GM12878 (cell line): ENCODE measurements around the gene ZBTB4. TPM values are rescaled to one million over a fixed set of nuclear protein-coding genes. Genes with fewer than 3 reads are reported as not detected.
A peak's percentile ranks its signal among the peaks of the same experiment; 100 is the strongest.

ENCODE experiments used
- CHD1 ChIP-seq: IDR thresholded peaks from 2 replicates; pipeline ENCODE4 v1.6.1; 2012; ENCODE audit warnings: low read depth, low read length, improper control_type of control experiment
- CREB1 ChIP-seq: IDR thresholded peaks from 2 replicates; pipeline ENCODE4 v1.6.1; 2012; ENCODE audit warnings: low read depth, mild to moderate bottlenecking, inconsistent platforms
- MEF2B ChIP-seq: fragments of 450-650 bp; IDR thresholded peaks from 2 replicates; pipeline ENCODE4 v1.6.1; 2018; ENCODE audit warnings: mild to moderate bottlenecking, moderate library complexity; ENCODE audit not compliant: partially characterized antibody, poor library complexity, severe bottlenecking
- NFIC ChIP-seq: IDR thresholded peaks from 2 replicates; pipeline ENCODE4 v1.6.1; 2012; ENCODE audit warnings: low read depth, mild to moderate bottlenecking, inconsistent platforms, low read length, moderate library complexity
- POU2F2 ChIP-seq: IDR thresholded peaks from 3 replicates; pipeline ENCODE4 v1.6.1; 2011; ENCODE audit warnings: low read depth, mild to moderate bottlenecking, low read length, borderline replicate concordance
- RAD51 ChIP-seq: fragments of 450-650 bp; IDR thresholded peaks from 2 replicates; pipeline ENCODE4 v1.6.1; 2016; ENCODE audit warnings: moderate library complexity, mild to moderate bottlenecking, inconsistent platforms
- SIN3A ChIP-seq: IDR thresholded peaks from 2 replicates; pipeline ENCODE4 v1.6.1; 2012; ENCODE audit warnings: low read depth, low read length, improper control_type of control experiment
- SIX5 ChIP-seq: IDR thresholded peaks from 2 replicates; pipeline ENCODE4 v1.6.1; 2011; ENCODE audit warnings: mild to moderate bottlenecking, low read depth, low read length, moderate library complexity; ENCODE audit not compliant: severe bottlenecking
- TCF7 ChIP-seq: IDR thresholded peaks from 2 replicates; pipeline ENCODE4 v1.6.1; 2014; ENCODE audit warnings: antibody characterized with exemption, borderline replicate concordance
- ZBED1 ChIP-seq: IDR thresholded peaks from 2 replicates; pipeline ENCODE4 v1.6.1; 2016; ENCODE audit warnings: borderline replicate concordance
- polyA plus RNA-seq, 11 experiments: library from polyadenylated mRNA; depleted of rRNA in 4 of 11; unstranded in 6 of 11; stranded (reverse) in 5 of 11; fragments of >200 nt; fragmentation: Nextera tagmentation in 4 of 11; fragmentation: Illumina TruSeq in 1 of 11; extraction: Ambion mirVana in 4 of 11; extraction: Trizol in 1 of 11; gene quantifications; 1 replicate in 1 of 11; 2 replicates in 10 of 11; pipeline versions ENCODE4 v1.2.1 to v1.2.3, GENCODE V29; 2011 to 2016; ENCODE audit warnings: inconsistent platforms in 2 of 11, missing spikeins in 2 of 11, low read depth in 1 of 11
- total RNA-seq, 4 experiments: library from RNA; depleted of rRNA in 3 of 4; stranded (reverse); fragments of >200 nt in 3 of 4; fragmentation: Illumina TruSeq in 1 of 4; extraction: Trizol in 1 of 4; gene quantifications; 2 replicates each; pipeline versions ENCODE4 v1.2.1 to v1.2.3, GENCODE V29; 2013 to 2021
- TF ChIP-seq, protein P1 (sequence below): fragments of 450-650 bp; IDR thresholded peaks from 2 replicates; pipeline ENCODE4 v1.6.1; 2014; ENCODE audit warnings: mild to moderate bottlenecking
- TF ChIP-seq, protein P2 (sequence below): fragments of 450-650 bp; IDR thresholded peaks from 2 replicates; pipeline ENCODE4 v1.6.1; 2018; ENCODE audit warnings: mild to moderate bottlenecking, low read depth, moderate library complexity; ENCODE audit not compliant: partially characterized antibody
- TF ChIP-seq, protein P3 (sequence below): fragments of 450-650 bp; IDR thresholded peaks from 2 replicates; pipeline ENCODE4 v1.6.1; 2016; ENCODE audit warnings: mild to moderate bottlenecking, moderate library complexity, borderline replicate concordance
- TF ChIP-seq, protein P4 (sequence below): IDR thresholded peaks from 2 replicates; pipeline ENCODE4 v1.6.1; 2011; ENCODE audit warnings: low read depth, low read length, improper control_type of control experiment, borderline replicate concordance
- TF ChIP-seq, protein P5 (sequence below): IDR thresholded peaks from 2 replicates; pipeline ENCODE4 v1.6.1; 2012; ENCODE audit warnings: low read length, inconsistent platforms

ZBTB4 gene
- total and polyA plus RNA-seq, 10 of the 15 experiments (the other 5 are each of a cell fraction or from before 2014, with no cell fraction given), result 2.0 to 14.9 (median 6.9) TPM

DNA sequence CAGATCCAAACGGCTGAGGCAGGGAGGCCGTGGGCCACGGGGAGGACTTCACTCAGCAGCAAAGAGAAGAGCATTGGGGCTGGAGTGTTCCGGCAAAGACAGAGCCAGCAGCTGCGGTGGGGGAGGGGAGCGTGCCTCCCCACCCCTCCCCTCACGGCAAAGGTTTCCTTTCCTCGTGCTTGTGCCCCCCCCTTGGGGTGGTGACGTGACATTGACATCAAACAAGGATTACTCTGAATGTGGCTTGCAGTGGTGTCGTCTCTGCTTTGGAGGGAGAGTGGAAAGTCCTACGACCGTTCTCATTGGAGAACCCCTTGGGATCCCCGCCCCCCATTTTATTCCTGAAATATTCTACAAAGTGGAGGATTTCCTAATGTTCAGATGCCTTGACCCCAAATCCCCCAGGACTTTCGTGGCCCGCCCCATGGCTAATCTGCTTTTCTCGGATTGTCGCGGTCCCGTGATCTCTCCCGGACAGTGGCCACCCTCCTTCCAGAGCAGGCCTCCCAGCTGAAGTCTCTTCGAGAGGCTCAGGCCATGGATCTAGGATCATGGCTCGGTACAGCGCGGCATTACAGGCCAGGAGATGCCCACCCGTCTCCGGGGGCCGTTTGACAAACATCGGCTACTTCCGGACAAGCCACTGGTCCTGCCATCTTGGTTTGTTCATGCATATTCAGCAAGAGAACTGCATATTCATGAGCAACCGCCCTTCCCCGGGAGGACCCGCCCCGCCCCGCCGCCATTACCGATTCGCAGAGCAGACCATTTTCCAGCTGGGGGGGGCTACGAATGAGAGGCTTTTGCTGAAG is 4.0 kb upstream of the ZBTB4 start (continued):
- TF ChIP-seq, protein P1, sequence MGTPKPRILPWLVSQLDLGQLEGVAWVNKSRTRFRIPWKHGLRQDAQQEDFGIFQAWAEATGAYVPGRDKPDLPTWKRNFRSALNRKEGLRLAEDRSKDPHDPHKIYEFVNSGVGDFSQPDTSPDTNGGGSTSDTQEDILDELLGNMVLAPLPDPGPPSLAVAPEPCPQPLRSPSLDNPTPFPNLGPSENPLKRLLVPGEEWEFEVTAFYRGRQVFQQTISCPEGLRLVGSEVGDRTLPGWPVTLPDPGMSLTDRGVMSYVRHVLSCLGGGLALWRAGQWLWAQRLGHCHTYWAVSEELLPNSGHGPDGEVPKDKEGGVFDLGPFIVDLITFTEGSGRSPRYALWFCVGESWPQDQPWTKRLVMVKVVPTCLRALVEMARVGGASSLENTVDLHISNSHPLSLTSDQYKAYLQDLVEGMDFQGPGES, result no peak
- TF ChIP-seq POU2F2 (peak; percentile 100), NFIC (no peak), CREB1 (peak; percentile 96), MEF2B (peak; percentile 60), RAD51 (peak; percentile 56; the same call in 1 of the 2 replicates), SIX5 (no peak), TCF7 (no peak), SIN3A (peak; percentile 49; the same call in 1 of the 2 replicates), ZBED1 (no peak), CHD1 (no peak)
- TF ChIP-seq, protein P2, sequence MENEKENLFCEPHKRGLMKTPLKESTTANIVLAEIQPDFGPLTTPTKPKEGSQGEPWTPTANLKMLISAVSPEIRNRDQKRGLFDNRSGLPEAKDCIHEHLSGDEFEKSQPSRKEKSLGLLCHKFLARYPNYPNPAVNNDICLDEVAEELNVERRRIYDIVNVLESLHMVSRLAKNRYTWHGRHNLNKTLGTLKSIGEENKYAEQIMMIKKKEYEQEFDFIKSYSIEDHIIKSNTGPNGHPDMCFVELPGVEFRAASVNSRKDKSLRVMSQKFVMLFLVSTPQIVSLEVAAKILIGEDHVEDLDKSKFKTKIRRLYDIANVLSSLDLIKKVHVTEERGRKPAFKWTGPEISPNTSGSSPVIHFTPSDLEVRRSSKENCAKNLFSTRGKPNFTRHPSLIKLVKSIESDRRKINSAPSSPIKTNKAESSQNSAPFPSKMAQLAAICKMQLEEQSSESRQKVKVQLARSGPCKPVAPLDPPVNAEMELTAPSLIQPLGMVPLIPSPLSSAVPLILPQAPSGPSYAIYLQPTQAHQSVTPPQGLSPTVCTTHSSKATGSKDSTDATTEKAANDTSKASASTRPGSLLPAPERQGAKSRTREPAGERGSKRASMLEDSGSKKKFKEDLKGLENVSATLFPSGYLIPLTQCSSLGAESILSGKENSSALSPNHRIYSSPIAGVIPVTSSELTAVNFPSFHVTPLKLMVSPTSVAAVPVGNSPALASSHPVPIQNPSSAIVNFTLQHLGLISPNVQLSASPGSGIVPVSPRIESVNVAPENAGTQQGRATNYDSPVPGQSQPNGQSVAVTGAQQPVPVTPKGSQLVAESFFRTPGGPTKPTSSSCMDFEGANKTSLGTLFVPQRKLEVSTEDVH, result no peak
- TF ChIP-seq, protein P3, sequence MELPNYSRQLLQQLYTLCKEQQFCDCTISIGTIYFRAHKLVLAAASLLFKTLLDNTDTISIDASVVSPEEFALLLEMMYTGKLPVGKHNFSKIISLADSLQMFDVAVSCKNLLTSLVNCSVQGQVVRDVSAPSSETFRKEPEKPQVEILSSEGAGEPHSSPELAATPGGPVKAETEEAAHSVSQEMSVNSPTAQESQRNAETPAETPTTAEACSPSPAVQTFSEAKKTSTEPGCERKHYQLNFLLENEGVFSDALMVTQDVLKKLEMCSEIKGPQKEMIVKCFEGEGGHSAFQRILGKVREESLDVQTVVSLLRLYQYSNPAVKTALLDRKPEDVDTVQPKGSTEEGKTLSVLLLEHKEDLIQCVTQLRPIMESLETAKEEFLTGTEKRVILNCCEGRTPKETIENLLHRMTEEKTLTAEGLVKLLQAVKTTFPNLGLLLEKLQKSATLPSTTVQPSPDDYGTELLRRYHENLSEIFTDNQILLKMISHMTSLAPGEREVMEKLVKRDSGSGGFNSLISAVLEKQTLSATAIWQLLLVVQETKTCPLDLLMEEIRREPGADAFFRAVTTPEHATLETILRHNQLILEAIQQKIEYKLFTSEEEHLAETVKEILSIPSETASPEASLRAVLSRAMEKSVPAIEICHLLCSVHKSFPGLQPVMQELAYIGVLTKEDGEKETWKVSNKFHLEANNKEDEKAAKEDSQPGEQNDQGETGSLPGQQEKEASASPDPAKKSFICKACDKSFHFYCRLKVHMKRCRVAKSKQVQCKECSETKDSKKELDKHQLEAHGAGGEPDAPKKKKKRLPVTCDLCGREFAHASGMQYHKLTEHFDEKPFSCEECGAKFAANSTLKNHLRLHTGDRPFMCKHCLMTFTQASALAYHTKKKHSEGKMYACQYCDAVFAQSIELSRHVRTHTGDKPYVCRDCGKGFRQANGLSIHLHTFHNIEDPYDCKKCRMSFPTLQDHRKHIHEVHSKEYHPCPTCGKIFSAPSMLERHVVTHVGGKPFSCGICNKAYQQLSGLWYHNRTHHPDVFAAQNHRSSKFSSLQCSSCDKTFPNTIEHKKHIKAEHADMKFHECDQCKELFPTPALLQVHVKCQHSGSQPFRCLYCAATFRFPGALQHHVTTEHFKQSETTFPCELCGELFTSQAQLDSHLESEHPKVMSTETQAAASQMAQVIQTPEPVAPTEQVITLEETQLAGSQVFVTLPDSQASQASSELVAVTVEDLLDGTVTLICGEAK, result 0 out of 2 replicates have a peak, but pooled peaks have one; percentile 14
- TF ChIP-seq, protein P4, sequence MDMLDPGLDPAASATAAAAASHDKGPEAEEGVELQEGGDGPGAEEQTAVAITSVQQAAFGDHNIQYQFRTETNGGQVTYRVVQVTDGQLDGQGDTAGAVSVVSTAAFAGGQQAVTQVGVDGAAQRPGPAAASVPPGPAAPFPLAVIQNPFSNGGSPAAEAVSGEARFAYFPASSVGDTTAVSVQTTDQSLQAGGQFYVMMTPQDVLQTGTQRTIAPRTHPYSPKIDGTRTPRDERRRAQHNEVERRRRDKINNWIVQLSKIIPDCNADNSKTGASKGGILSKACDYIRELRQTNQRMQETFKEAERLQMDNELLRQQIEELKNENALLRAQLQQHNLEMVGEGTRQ, result no peak
- TF ChIP-seq, protein P5, sequence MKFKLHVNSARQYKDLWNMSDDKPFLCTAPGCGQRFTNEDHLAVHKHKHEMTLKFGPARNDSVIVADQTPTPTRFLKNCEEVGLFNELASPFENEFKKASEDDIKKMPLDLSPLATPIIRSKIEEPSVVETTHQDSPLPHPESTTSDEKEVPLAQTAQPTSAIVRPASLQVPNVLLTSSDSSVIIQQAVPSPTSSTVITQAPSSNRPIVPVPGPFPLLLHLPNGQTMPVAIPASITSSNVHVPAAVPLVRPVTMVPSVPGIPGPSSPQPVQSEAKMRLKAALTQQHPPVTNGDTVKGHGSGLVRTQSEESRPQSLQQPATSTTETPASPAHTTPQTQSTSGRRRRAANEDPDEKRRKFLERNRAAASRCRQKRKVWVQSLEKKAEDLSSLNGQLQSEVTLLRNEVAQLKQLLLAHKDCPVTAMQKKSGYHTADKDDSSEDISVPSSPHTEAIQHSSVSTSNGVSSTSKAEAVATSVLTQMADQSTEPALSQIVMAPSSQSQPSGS, result no peak
